ENCODE data around the gene LRRC32. TPM values are rescaled to one million over a fixed set of nuclear protein-coding genes. Genes with fewer than 3 reads are reported as not detected.

Gene LRRC32
- total and polyA plus RNA-seq, 10 of the 15 experiments (the other 5 are each of a cell fraction or from before 2014, with no cell fraction given): 0.56 to 20.8 (median 7.4) TPM

DNA sequence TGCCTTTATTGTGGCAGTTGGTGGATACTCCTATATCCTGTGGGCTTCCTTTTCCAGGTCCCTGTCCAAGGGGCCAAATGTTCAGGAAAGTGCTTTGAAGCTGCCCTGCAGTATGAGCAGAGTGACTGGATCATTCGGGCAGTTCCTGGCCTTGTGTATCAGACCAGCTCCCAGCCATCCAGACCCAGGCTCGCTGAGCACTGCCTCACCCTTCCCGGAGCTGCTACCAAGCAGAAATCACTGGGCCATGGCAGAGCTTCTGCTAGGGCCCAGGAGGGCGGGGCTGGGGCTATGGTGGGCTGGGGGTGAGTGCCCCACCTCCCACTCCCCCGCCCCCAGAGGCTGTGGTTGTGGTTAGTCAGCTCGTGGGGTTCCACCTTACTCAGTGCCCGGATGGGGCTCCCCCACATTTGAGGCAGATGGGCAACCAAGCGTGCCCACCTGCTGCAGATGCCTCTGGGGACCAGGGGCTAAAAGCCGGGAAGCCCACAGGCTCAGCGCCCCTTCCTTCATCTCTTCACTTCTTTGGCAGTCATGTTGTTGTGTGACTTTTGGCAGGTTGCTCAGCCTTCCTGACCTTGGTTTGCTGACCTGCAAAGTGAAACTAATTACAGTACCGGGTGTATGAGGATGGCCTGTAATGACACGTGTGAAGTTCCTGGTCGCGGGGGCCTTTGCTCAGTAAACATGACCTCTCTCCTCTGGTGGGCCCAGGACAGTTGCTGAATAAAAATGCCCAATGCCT, 2.1 kb upstream of the LRRC32 start (continued):
- TF ChIP-seq, protein P1, sequence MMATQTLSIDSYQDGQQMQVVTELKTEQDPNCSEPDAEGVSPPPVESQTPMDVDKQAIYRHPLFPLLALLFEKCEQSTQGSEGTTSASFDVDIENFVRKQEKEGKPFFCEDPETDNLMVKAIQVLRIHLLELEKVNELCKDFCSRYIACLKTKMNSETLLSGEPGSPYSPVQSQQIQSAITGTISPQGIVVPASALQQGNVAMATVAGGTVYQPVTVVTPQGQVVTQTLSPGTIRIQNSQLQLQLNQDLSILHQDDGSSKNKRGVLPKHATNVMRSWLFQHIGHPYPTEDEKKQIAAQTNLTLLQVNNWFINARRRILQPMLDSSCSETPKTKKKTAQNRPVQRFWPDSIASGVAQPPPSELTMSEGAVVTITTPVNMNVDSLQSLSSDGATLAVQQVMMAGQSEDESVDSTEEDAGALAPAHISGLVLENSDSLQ (IDR thresholded peaks at IDR 0.05): peak; percentile 56
- TF ChIP-seq ZSCAN29 (IDR thresholded peaks at IDR 0.05): no peak
- TF ChIP-seq EED (IDR thresholded peaks at IDR 0.05; ENCODE audit: low read depth): peak; percentile 96

DNA sequence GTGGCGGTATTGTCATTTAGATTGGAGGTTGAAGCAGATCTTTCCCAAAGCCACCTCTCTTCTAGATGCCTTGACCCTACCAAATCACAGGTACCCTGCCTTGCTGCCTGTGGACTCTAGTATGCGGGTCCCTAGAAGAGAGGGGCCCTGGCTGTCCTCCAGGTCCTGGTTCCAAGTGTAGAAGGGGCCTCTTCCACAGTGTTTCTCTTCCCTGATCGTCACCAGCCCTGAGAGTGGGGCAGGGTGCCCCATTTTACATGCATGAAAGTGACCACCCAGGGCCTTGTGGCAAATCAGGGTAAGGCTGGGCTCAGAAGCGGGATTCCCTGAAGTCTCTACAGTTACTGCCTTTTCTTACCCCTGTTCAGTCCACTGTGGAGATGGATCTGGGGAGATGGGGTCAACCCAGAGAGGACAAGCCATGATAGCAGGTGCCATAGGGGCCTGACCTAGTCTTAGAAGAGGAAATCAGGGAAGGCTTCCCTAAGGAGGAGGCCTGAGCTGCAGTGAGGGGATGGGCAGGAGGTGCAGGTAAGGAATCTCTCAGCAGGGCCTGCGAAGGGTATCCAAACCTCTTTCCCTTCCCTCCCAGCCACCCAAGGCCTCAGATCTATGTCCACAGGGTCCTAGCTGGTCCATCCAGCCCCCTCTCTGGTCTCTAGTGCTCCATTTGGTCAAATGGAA, 1.2 kb upstream of the LRRC32 start:
- no peak for FAIRE-seq
- Histone ChIP-seq H3K4me3 (no peak overlapping the region), H3K4me2 (ENCODE audit: control insufficient read depth, insufficient read depth) (peak overlapping the region; percentile 77), H3K4me1 (ENCODE audit: control insufficient read depth, insufficient read depth, low read length) (peaks cover 65% of the 10 kb centered on the region), H3K9ac (ENCODE audit: control insufficient read depth, insufficient read depth, low read length) (no peak overlapping the region), H3K27me3 (replicated peaks in 1 of 2; ENCODE audit: control insufficient read depth in 2 of 2, insufficient read depth in 2 of 2, low read length in 1 of 2) (peaks cover 1 to 8% of the 10 kb centered on the region in 2 experiments; a peak in 2 of 4 replicates), H3K36me3 (ENCODE audit: control insufficient read depth in 2 of 2, insufficient read depth in 2 of 2, low read length in 1 of 2) (no peaks in the 10 kb centered on the region), H3K27ac (ENCODE audit: control insufficient read depth, insufficient read depth) (peak overlapping the region; percentile 47), H2AFZ (ENCODE audit: control insufficient read depth, low read depth, low read length) (no peak overlapping the region), H3K9me3 (replicated peaks; ENCODE audit: control insufficient read depth, insufficient read depth, low read length) (no peaks in the 10 kb centered on the region), H3K79me2 (ENCODE audit: control insufficient read depth, insufficient read depth, low read length) (no peaks in the 10 kb centered on the region), H4K20me1 (ENCODE audit: control insufficient read depth, insufficient read depth) (no peaks in the 10 kb centered on the region)
- CTCF ChIA-PET: interaction anchor here (0.6 to 17.2 kb wide), 8 partner anchors 10 to 75 kb away, joined by 3 to 273 read pairs (median 8); no protein-coding TSS in a partner anchor
- no peak for DNase-seq (ENCODE audit: low read depth, low spot score)
- SMC1A ChIA-PET (ENCODE audit: uncharacterized antibody, unreplicated experiment): interaction anchor here (0.7 to 7.1 kb wide), 14 partner anchors 8 to 520 kb away, joined by 3 to 50 read pairs (median 7); no protein-coding TSS in a partner anchor
- TF ChIP-seq, protein P2, sequence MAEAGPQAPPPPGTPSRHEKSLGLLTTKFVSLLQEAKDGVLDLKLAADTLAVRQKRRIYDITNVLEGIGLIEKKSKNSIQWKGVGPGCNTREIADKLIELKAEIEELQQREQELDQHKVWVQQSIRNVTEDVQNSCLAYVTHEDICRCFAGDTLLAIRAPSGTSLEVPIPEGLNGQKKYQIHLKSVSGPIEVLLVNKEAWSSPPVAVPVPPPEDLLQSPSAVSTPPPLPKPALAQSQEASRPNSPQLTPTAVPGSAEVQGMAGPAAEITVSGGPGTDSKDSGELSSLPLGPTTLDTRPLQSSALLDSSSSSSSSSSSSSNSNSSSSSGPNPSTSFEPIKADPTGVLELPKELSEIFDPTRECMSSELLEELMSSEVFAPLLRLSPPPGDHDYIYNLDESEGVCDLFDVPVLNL (IDR thresholded peaks at IDR 0.05; ENCODE audit: low read depth, low read length): no peak
- no peak for TF ChIP-seq EED (IDR thresholded peaks at IDR 0.05; ENCODE audit: low read depth)
- TF ChIP-seq, protein P3, sequence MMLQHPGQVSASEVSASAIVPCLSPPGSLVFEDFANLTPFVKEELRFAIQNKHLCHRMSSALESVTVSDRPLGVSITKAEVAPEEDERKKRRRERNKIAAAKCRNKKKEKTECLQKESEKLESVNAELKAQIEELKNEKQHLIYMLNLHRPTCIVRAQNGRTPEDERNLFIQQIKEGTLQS (IDR thresholded peaks at IDR 0.05; ENCODE audit: borderline replicate concordance, extremely low read depth, low read depth, low read length): no peak
- BruUV-seq (replicated peaks): no TSS peak
- RAD21 ChIA-PET (ENCODE audit: unreplicated experiment): interaction anchor here (0.5 to 14.5 kb wide), 8 partner anchors 8 to 775 kb away, joined by 3 to 187 read pairs (median 14); no protein-coding TSS in a partner anchor
- in situ Hi-C loops (cut with MboI): loop anchor here (5.0 to 10.0 kb wide), 2 partner anchors 44 to 437 kb away; no protein-coding TSS in a partner anchor
- POLR2A ChIA-PET: interaction anchor here (0.5 to 7.5 kb wide), 10 partner anchors 9 to 45 kb away, joined by 3 to 33 read pairs (median 4); no protein-coding TSS in a partner anchor
- no peak for ATAC-seq
- WGBS (ENCODE audit: insufficient coverage, insufficient replicate concordance, low lambda C conversion rate, missing lambda C conversion rate): 62% methylated on average over 5 of the region's 5 CpGs
- intact Hi-C loops (cut with micrococcal nuclease; ENCODE audit: unreplicated experiment): loop anchor here (2.0 to 10.0 kb wide), 4 partner anchors 45 to 297 kb away; partner anchors contain the start of gene EMSY
